Peyer's patch (tissue), 4 donors: ENCODE data around the gene SCARF2. TPM values are rescaled to one million over a fixed set of nuclear protein-coding genes. Genes with fewer than 3 reads are reported as not detected.
"Not testable (repeated sequence)": the region's sequence is repeated elsewhere in the genome, so short reads cannot be mapped to it uniquely, and the experiment has no call there.

Experiments
- DNase-seq, 3 donors: peaks; one replicate each; pipeline ENCODE4 v3.0.0-alpha.2; 2017 to 2019
- H3K27ac ChIP-seq, 4 donors: fragments of 200-600 bp; sonication (generic); one replicate each; pipeline ENCODE4 v1.5.1; 2016 to 2019
- H3K27me3 ChIP-seq, 2 donors: fragments of 200-600 bp; sonication (generic); one replicate each; pipeline ENCODE4 v1.5.1; 2019
- H3K36me3 ChIP-seq, 3 donors: fragments of 200-600 bp; sonication (generic); one replicate each; pipeline ENCODE4 v1.5.1; 2016 to 2019
- H3K4me1 ChIP-seq, 4 donors: fragments of 200-600 bp; sonication (generic); one replicate each; pipeline ENCODE4 v1.5.1; 2016 to 2019
- H3K4me3 ChIP-seq, 4 donors: fragments of 200-600 bp; sonication (generic); 1 replicate in 3 of 4; 2 replicates in 1 of 4; pipeline ENCODE4 v1.5.1; 2016 to 2019; ENCODE audit warnings: mild to moderate bottlenecking in 1 of 4
- H3K9me3 ChIP-seq, 4 donors: fragments of 200-600 bp; sonication (generic); one replicate each; pipeline ENCODE4 v1.5.1; 2016 to 2019; ENCODE audit warnings: mild to moderate bottlenecking in 1 of 4
- POLR2A ChIP-seq, 2 donors: fragments of 450-650 bp; IDR thresholded peaks; one replicate each; pipeline ENCODE4 v1.5.1; 2017; ENCODE audit warnings: antibody characterized with exemption in 2 of 2, mild to moderate bottlenecking in 2 of 2, moderate library complexity in 2 of 2
- total RNA-seq, 4 donors: library from RNA; depleted of rRNA; stranded (reverse); fragments of >200 nt; gene quantifications; one replicate each; pipeline ENCODE4 v1.1.0, GENCODE V29; 2016
- TF ChIP-seq, protein P1 (sequence below), 6 experiments: fragments of 450-650 bp in 4 of 6; fragments of 200-600 bp in 2 of 6; sonication (generic) in 1 of 6; IDR thresholded peaks; one replicate each; pipeline ENCODE4 v1.5.1; 2017 to 2019; ENCODE audit warnings: antibody characterized with exemption in 6 of 6, mild to moderate bottlenecking in 3 of 6, moderate library complexity in 1 of 6

SCARF2 gene
- total RNA-seq, 4 donors from 2014 or later, result 3.5 to 8.3 (median 5.2) TPM

DNA sequence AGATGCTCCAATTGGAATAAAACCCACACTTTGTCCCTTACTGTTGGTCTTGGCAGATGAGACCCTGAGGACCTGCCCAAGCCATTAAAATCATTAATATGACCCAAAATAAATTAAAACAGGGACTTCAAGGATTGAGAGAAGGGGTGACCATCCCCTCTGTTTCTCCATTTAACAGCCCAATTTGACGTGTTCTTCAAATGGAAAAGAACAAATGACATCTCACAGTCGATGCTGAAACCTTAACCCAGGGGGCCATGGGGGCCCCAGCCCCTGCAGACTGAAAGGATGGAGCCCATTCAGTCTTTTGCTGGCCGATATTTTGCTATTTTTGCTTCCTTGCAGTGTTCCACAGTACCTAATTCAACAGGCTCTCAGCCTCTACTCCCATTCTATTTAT lies 23.2 kb downstream of the SCARF2 start:
- H3K4me3 ChIP-seq, result no peak overlapping the region
- DNase-seq, result peak in 1 of 3 donors; percentile 1
- no peak overlapping the region for H3K27ac ChIP-seq
- H3K4me1 ChIP-seq, result peaks cover 0 to 5% (median 3%) of the 10 kb centered on the region in 4 donors
- no peaks in the 10 kb centered on the region for H3K9me3 ChIP-seq
- TF ChIP-seq, protein P1, sequence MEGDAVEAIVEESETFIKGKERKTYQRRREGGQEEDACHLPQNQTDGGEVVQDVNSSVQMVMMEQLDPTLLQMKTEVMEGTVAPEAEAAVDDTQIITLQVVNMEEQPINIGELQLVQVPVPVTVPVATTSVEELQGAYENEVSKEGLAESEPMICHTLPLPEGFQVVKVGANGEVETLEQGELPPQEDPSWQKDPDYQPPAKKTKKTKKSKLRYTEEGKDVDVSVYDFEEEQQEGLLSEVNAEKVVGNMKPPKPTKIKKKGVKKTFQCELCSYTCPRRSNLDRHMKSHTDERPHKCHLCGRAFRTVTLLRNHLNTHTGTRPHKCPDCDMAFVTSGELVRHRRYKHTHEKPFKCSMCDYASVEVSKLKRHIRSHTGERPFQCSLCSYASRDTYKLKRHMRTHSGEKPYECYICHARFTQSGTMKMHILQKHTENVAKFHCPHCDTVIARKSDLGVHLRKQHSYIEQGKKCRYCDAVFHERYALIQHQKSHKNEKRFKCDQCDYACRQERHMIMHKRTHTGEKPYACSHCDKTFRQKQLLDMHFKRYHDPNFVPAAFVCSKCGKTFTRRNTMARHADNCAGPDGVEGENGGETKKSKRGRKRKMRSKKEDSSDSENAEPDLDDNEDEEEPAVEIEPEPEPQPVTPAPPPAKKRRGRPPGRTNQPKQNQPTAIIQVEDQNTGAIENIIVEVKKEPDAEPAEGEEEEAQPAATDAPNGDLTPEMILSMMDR (IDR thresholded peaks at IDR 0.05), result no peak
- TF ChIP-seq POLR2A (IDR thresholded peaks at IDR 0.05), result no peak
- H3K36me3 ChIP-seq, result no peaks in the 10 kb centered on the region
- H3K27me3 ChIP-seq, result no peaks in the 10 kb centered on the region

DNA sequence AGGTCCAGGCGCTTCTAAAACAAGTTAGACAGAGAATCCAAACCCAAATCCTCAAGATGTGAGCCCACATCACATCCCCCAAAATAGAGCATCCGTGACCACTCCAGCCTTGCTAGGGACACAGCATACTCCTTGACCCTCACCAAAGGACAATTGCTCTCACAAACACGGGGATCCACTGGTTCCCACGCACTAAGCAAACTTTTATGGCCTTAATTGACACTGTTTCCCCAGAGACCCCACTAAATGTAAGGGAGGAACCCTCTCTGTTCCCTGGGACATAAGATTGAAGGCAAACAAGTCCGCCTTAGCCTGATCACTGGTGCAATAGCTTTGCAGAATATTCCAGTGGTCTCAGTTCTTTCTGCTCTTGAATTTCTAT lies 23.6 kb downstream of the SCARF2 start:
- DNase-seq, result peak in 1 of 3 donors; percentile 11
- no peaks in the 10 kb centered on the region for H3K36me3 ChIP-seq
- TF ChIP-seq, protein P1 (IDR thresholded peaks at IDR 0.05), result no peak

DNA sequence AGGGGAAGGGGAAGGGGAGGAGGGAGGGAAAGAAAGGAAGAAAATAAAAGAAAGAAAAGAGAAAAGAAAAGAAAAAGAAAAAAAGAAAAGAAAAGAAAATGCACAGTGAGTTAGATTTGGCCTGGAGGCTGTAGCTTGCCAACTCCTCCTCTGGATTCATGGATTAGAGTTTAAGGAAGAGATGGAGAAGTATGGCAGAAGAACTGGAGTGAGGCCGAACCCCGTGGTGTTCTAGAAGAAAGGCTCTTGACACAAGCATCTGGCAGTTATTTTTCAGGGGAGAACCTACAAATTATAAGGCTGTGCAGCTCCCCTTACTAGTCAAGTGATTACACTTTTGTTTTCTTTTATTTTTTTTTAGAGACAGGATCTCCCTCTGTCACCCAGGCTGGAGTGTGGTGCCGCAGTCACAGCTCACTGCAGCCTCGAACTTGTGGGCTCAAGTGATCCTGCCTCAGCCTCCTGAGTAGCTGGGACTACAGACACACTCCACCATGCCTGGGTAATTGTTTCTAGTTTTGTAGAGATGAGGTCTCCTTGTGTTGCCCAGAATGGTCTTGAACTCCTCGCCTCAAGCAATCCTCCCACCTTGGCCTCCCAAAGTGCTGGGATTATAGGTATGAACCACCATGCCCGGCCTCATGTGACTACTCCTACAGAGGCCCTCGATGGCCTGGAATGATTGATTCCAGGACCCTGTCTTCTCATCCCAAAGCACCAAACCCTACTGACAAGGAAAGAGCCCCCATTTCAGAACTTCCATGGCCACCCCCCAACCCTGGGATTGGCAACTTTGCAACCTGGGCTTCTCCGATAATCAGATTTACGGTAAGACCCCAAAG lies 24.2 kb downstream of the SCARF2 start:
- H3K4me3 ChIP-seq, result no peak overlapping the region
- H3K27me3 ChIP-seq, result no peaks in the 10 kb centered on the region
- peak in 2 of 3 donors; percentile 1 to 4 for DNase-seq
- TF ChIP-seq POLR2A (IDR thresholded peaks at IDR 0.05), result no peak
- TF ChIP-seq, protein P1 (IDR thresholded peaks at IDR 0.05), result no peak
- H3K4me1 ChIP-seq, result peaks cover 0 to 5% (median 2%) of the 10 kb centered on the region in 4 donors
- H3K36me3 ChIP-seq, result no peaks in the 10 kb centered on the region
- no peak overlapping the region for H3K27ac ChIP-seq
- no peaks in the 10 kb centered on the region for H3K9me3 ChIP-seq

More for the DNA sequence above, 23.6 kb downstream of the SCARF2 start:
- Histone ChIP-seq H3K4me1 (peaks cover 0 to 5% (median 3%) of the 10 kb centered on the region in 4 donors), H3K27ac (no peak overlapping the region), H3K27me3 (no peaks in the 10 kb centered on the region), H3K9me3 (no peaks in the 10 kb centered on the region), H3K4me3 (no peak overlapping the region)

DNA sequence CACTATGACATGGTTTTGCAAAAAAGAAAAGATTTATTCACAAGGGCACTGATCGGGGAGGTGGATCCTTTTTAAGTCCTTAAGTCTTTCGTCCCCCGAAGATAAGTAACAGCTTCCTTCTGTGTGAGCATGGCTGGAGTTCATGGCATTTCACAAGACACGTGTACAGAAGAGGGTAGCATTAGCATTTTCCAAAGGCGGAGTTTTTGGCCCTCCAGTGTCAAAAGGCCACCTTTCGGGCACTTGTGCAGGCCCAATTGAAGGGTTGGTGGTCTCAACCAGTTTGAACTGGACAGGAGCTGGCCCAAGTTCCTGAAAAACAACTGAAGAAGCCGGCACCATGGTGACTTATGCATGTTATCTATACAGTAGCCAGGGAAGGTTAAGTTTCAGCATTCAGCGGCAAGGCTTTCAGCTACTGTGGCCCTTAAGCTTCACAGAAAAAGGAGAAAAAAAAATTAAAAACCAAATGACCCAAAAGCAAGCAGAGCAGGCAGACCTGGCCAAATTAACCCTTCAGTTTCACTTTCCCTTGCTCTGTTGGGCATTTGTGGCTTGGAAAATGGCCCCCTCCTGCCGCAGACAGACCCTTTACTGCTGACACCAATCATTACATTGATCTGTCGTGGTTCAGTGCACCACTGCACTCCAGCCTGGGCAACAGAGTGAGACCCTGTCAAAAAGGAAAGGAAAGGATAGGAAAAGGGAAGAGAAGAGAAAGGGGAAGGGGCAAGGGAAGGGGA lies 25.0 kb downstream of the SCARF2 start:
- Histone ChIP-seq H3K4me1 (peaks cover 0 to under 1% (median 0%) of the 10 kb centered on the region in 4 donors), H3K27ac (no peak overlapping the region)

DNA sequence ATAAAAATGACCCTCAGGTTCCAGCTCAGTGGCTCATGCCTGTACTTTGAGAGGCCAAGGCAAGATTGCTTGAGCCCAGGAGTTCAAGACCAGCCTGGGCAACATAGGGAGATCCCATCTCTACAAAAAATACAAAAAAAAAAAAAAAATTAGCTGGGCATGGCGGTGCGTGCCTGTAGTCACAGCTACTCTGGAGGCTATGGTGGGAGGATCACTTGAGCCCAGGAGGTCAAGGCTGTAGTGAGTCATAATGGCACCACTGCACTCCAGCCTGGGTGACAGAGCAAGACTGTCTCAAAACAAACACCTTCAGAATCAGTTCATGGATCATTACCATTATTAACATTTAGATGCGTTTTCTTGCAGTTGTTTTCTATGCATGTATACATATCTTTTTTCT lies 28.2 kb downstream of the SCARF2 start:
- peak in 1 of 3 donors; percentile 4 for DNase-seq
- H3K4me1 ChIP-seq, H3K27me3 ChIP-seq, H3K4me3 ChIP-seq, H3K27ac ChIP-seq, H3K9me3 ChIP-seq: not testable (repeated sequence)
- H3K36me3 ChIP-seq, result peaks cover 0 to 26% (median 0%) of the 10 kb centered on the region in 3 donors

More for the DNA sequence above, 25.0 kb downstream of the SCARF2 start:
- Histone ChIP-seq H3K27me3 (no peaks in the 10 kb centered on the region), H3K4me3 (no peak overlapping the region), H3K9me3 (no peaks in the 10 kb centered on the region), H3K36me3 (peaks cover 0 to 2% (median 0%) of the 10 kb centered on the region in 3 donors)
- TF ChIP-seq POLR2A (IDR thresholded peaks at IDR 0.05), result no peak
- TF ChIP-seq, protein P1 (IDR thresholded peaks at IDR 0.05), result no peak
- peak in 2 of 3 donors; percentile 5 to 9 for DNase-seq

DNA sequence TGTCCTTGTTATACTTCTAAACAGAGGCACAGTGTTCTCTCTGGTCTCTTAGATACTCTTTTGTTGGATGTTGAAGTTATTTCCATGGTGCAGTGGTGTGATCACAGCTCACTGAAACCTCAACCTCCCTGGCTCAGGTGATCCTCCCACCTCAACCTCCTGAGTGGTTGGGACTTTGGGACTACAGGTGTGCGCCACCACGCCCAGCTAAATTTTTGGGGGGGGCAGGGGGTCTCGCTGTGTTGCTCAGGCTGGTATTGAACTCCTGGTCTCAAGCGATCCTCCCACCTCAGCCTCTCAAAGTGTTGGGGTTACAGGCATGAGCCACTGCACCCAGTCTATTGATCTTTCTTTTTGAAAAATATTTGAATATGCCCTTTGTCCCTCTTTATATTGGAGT lies 28.7 kb downstream of the SCARF2 start:
- Histone ChIP-seq H3K27me3 (no peaks in the 10 kb centered on the region), H3K4me3 (no peak overlapping the region), H3K4me1 (no peaks in the 10 kb centered on the region), H3K9me3 (no peaks in the 10 kb centered on the region), H3K27ac (no peak overlapping the region), H3K36me3 (peaks cover 0 to 26% (median 0%) of the 10 kb centered on the region in 3 donors)
- DNase-seq, result peak; percentile 6 to 24 (median 9)
- TF ChIP-seq, protein P1 (IDR thresholded peaks at IDR 0.05), result no peak
- no peak for TF ChIP-seq POLR2A (IDR thresholded peaks at IDR 0.05)
